ENCODE measurements around the gene CLPX. TPM values are rescaled to one million over a fixed set of nuclear protein-coding genes. Genes with fewer than 3 reads are reported as not detected.
A peak's percentile ranks its signal among the peaks of the same experiment; 100 is the strongest.

CLPX gene
- total RNA-seq, 1 donor from 2014 or later = 46.4 TPM

DNA sequence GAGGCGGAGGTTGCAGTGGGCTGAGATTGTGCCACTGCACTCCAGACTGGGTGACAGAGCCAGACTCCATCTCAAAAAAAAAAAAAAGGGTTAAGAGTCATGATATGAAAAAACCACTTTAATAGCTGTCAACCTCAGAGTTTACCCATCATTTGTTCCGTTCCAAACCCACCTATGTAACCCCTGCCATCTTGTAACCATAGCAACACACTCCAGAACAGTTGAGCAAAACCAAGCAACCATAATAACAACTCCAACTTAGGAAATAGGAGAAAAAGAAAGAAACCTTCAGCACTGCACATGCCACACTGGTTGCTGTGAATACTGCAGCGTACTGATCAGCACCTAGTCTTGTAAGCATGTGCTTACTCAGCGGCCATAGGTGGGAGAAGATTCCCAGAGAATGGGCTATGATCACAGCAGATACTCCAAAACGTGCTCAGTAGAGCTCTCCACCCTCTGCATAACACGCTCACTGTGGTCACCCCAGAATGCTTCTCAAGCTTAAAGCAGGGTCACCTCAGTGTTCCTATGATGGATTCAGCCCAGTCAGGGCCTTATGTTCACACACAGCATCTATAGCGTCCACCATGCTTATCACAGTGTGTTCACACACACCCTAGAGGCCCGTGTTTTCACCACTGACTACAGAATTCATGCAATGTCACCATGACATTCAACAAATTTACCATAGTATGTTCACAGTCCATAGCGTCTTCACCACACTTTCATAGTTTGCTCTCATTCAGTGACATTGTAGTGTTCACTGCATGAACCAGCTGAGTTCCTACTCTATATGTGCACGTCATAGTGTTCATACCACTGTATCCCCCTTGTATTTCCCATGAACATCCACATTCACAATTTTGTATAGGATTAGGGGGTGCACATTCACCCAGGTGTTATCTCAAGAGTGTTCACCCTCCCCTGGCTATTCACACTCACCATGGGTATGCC lies 32.7 kb upstream of the CLPX start:
- TF ChIP-seq, protein P1, sequence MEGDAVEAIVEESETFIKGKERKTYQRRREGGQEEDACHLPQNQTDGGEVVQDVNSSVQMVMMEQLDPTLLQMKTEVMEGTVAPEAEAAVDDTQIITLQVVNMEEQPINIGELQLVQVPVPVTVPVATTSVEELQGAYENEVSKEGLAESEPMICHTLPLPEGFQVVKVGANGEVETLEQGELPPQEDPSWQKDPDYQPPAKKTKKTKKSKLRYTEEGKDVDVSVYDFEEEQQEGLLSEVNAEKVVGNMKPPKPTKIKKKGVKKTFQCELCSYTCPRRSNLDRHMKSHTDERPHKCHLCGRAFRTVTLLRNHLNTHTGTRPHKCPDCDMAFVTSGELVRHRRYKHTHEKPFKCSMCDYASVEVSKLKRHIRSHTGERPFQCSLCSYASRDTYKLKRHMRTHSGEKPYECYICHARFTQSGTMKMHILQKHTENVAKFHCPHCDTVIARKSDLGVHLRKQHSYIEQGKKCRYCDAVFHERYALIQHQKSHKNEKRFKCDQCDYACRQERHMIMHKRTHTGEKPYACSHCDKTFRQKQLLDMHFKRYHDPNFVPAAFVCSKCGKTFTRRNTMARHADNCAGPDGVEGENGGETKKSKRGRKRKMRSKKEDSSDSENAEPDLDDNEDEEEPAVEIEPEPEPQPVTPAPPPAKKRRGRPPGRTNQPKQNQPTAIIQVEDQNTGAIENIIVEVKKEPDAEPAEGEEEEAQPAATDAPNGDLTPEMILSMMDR (IDR thresholded peaks at IDR 0.05) = no peak
- TF ChIP-seq POLR2AphosphoS5 (IDR thresholded peaks at IDR 0.05; ENCODE audit: insufficient read depth in 1 of 2, low read depth in 1 of 2) = no peak
- TF ChIP-seq POLR2A (IDR thresholded peaks at IDR 0.05) = no peak
- no peaks in the 10 kb centered on the region for H3K9me3 ChIP-seq
- H3K27me3 ChIP-seq = no peaks in the 10 kb centered on the region
- H3K4me1 ChIP-seq = no peaks in the 10 kb centered on the region
- no peak overlapping the region for H3K4me3 ChIP-seq
- H3K36me3 ChIP-seq = no peaks in the 10 kb centered on the region
- no peak for DNase-seq (ENCODE audit: extremely low spot score in 2 of 2)
- intact Hi-C loops (cut with DNase I) = no loop called here
- H3K27ac ChIP-seq = no peak overlapping the region

DNA sequence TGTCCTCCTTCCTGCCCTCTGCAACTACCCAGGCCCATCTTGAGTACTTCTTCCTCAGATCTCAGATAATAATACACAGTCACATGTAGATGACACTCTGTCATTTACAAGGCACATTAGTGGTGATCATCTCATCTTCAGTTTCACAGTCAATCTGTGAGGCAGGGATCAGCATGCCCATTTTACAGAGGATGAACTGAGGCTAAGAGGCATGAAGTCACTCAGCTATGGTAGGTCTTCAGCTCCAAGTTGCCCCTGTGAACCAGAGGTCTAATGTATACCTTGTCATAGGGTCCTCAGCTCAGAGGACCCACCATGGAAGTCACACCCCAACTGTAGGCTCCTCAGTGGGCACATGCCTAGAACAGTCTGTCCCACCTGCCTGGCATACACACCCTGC lies 30.4 kb upstream of the CLPX start:
- Histone ChIP-seq H3K36me3 (no peaks in the 10 kb centered on the region), H3K4me1 (peaks cover 23% of the 10 kb centered on the region), H3K27ac (no peak overlapping the region), H3K9me3 (no peaks in the 10 kb centered on the region), H3K27me3 (no peaks in the 10 kb centered on the region), H3K4me3 (no peak overlapping the region)
- DNase-seq (ENCODE audit: extremely low spot score in 2 of 2) = no peak
- intact Hi-C loops (cut with DNase I) = no loop called here
- TF ChIP-seq POLR2AphosphoS5 (IDR thresholded peaks at IDR 0.05; ENCODE audit: insufficient read depth in 1 of 2, low read depth in 1 of 2) (no peak), POLR2A (IDR thresholded peaks at IDR 0.05) (no peak)
- TF ChIP-seq, protein P1 (IDR thresholded peaks at IDR 0.05) = no peak

DNA sequence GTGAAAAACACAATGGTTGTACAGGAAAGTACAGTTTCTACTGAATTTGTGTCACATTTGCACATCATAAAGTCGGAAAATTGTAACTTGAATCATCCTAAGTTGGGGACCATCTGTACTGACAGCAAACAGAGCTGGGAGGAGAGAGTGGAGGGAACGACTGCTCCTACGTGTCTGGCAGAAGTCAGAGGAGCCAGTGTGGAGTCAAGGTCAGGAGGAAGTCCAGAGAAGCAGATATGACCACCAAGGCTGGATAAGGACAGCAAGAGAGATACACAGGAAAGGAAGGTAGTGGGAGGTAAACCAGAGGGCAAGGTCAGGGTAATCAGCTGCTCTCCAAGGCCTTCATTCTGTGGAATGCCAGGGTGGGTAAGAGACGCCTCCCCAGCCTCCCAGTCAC lies 28.9 kb upstream of the CLPX start:
- Histone ChIP-seq H3K27me3 (no peaks in the 10 kb centered on the region), H3K4me3 (no peak overlapping the region), H3K36me3 (no peaks in the 10 kb centered on the region), H3K27ac (no peak overlapping the region), H3K4me1 (peaks cover 34% of the 10 kb centered on the region), H3K9me3 (no peaks in the 10 kb centered on the region)
- intact Hi-C loops (cut with DNase I) = no loop called here
- TF ChIP-seq, protein P1 (IDR thresholded peaks at IDR 0.05) = no peak
- DNase-seq (ENCODE audit: extremely low spot score in 2 of 2) = no peak

DNA sequence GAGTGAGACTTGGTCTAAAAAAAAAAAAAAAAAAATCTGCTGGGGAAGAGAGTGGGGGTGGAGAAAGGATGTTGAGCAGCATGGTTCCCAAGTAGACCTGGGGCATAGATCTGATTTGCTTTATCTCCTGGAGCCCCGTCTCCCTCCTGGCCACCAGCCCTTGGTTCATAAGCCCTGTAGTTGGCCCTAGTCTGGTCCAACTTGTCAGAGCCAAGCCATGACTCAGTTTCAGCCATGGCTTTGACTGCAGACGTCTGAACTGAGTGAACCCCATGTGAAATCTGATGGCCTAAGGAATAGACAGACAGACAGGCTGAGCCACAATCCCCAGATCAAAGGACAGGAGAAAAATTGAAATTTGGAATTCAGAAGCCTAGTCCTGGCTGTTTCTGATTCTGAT lies 28.1 kb upstream of the CLPX start:
- TF ChIP-seq, protein P1 (IDR thresholded peaks at IDR 0.05) = no peak
- no peak for TF ChIP-seq POLR2A (IDR thresholded peaks at IDR 0.05)
- no peak for TF ChIP-seq POLR2AphosphoS5 (IDR thresholded peaks at IDR 0.05; ENCODE audit: insufficient read depth in 1 of 2, low read depth in 1 of 2)
- Histone ChIP-seq H3K27me3 (no peaks in the 10 kb centered on the region), H3K9me3 (no peaks in the 10 kb centered on the region), H3K4me1 (peaks cover 38% of the 10 kb centered on the region), H3K36me3 (no peaks in the 10 kb centered on the region), H3K4me3 (no peak overlapping the region), H3K27ac (no peak overlapping the region)
- no peak for DNase-seq (ENCODE audit: extremely low spot score in 2 of 2)
- intact Hi-C loops (cut with DNase I) = no loop called here

DNA sequence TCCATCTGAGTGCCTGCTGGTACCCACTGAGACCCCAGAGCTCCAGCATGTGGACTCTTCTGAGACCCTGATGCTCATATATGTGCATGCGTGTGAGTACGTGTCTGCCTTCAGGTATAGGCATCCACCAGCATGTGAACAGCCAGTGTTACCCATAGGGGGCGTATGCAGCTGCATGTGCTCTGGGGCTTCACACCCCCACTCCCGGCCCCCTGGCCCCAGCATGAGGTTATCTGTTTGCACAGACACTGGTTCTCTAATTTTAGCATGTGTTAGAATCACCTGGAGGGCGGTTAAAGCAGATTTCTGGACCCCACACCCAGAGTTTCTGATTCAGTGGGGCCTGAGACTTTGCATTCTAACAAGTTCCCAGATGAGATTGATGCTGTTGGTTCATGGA lies 27.0 kb upstream of the CLPX start:
- Histone ChIP-seq H3K27ac (peak overlapping the region; percentile 75), H3K4me1 (peaks cover 38% of the 10 kb centered on the region), H3K9me3 (no peaks in the 10 kb centered on the region), H3K36me3 (no peaks in the 10 kb centered on the region), H3K27me3 (no peaks in the 10 kb centered on the region), H3K4me3 (no peak overlapping the region)
- intact Hi-C loops (cut with DNase I) = no loop called here
- TF ChIP-seq POLR2A (IDR thresholded peaks at IDR 0.05) = no peak
- no peak for TF ChIP-seq POLR2AphosphoS5 (IDR thresholded peaks at IDR 0.05; ENCODE audit: insufficient read depth in 1 of 2, low read depth in 1 of 2)
- TF ChIP-seq, protein P1 (IDR thresholded peaks at IDR 0.05) = no peak
- DNase-seq (ENCODE audit: extremely low spot score in 2 of 2) = no peak
